DMS53 (cell line): ENCODE measurements around the gene AP5S1.

Source experiments
- DNase-seq: peaks from one replicate; lab custom pipeline; 2025; lab: John Stamatoyannopoulos, UW

Gene AP5S1

DNA sequence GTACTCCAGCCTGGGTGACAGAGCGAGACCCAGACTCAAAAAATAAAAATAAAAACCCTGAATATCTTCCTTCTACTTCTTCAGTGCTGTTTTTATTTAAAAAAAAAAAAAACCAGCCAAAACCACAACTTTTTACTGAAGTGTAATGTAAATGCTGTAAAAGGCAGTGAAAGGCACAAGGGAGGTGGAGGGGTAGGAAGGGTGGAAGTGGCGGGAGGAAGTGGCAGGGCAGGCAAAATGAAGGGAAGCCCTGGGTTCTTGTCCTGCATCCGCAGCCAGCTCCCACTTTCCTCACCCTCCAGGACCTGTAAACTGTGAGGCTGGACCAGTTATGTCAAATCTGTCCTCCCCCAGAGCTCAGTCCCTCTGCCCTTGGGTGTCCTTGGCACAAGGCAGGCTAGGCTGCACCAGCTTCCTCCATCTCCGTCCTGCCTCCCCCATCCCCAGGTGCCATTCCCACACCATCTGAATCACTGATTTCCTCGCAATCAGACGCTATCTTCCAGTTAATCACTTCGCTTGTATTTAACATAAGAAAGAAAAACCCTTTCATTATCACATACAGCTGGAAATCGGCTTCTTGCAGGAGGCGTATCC, 55.1 kb downstream of the AP5S1 start:
- DNase-seq: peak; percentile 15

DNA sequence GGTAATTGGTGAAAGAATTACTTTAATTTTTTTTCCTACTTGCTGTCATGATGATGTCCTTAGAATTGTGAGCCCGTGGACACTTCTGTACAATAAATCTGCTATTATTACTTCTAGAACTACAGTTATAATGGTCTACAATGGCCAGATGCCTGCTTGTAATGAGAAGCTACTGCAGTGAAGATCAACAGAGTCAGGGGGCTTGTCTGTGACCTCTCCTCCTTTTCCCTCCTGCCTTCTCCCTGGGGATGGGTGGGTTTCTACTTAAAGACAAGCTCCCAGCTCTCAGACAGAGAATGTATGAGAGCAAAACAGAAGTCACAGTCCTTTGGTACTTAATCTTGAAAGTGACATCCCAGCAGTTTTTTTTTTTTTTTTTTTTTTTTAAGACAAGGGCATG, 55.7 kb downstream of the AP5S1 start:
- DNase-seq: no peak

- DNase-seq: peak; percentile 19
Observed at GRCh38 chr20:3876676-3877075, 56.3 kb downstream of the AP5S1 start.
